IPS-18c (cell line): ENCODE results near the gene TRIM24.
"Not testable (repeated sequence)": the region's sequence is repeated elsewhere in the genome, so short reads cannot be mapped to it uniquely, and the experiment has no call there.

Source experiments
- H3K4me3 ChIP-seq: 2 replicates; pipeline ENCODE4 v1.7.0; 2013; ENCODE audit warnings: low read depth, mild to moderate bottlenecking, low read length, moderate library complexity; ENCODE audit not compliant: insufficient read depth
- H3K9me3 ChIP-seq: one replicate; pipeline ENCODE4 v1.6.1; 2013; ENCODE audit warnings: mild to moderate bottlenecking, low read length, moderate library complexity; ENCODE audit not compliant: control insufficient read depth, insufficient read depth

TRIM24 gene

DNA sequence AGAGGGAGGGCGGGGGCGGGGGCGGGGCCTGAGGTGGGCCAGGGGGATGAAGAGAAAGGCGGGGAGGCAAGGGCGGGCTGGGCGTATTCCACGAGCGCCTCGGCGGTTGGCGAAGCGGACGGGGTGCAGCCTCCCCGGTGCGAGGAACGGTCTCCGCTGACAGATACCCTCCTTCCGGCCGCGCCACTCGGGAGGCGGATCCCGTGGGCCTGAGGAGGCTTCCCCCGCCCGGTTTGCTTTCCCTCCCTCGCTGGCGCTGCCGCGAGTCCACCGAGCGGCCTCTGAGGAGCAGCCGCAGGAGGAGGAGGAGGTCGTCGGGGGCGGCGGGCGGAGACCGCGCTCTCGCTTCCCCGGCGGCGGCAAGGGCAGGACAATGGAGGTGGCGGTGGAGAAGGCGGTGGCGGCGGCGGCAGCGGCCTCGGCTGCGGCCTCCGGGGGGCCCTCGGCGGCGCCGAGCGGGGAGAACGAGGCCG is at the start of gene TRIM24:
Gene TRIM24 (plus strand): TSS at position 84 of the 473 bp plus-strand sequence. CDS start 290 bp downstream, at position 374.
- no peaks in the 10 kb centered on the region for H3K9me3 ChIP-seq
- H3K4me3 ChIP-seq = peak within 1 kb of the TSS; percentile 85

DNA sequence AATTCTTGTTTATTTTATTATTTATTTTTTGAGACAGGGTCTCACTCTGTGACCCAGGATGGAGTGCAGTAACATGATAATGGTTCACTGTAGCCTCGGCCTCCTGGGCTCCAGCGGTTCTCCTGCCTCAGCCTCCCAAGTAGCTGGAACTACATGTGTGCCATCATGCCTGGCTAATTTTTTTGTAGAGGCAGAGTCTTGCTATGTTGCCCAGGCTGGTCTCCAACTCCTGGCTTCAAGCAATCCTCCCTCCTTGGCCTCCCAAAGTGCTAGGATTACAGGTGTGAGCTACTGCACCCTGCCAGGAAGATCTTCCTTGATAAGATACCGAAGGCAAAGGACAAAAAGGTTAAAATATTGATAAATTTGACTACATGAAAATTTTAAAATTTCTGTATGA is 48.0 kb upstream of the TRIM24 start:
- not testable (repeated sequence) for H3K9me3 ChIP-seq, H3K4me3 ChIP-seq

DNA sequence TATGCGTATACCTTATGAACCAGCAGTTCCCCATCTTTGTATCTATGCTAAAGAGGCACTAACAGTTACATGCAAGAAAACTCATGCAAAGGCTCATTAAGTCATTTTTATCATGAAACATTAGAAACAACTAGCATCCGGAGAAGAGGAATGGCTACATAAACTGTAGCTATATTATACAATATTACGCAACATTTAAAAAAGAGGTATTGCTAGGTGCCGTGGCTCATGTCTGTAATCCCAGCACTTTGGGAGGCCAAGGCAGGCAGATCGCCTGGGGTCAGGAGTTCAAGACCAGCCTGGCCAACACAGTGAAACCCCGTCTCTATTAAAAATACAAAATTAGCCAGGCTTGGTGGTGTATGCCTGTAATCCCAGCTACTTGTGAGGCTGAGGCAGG is 47.1 kb upstream of the TRIM24 start:
- H3K9me3 ChIP-seq, H3K4me3 ChIP-seq: not testable (repeated sequence)

- peaks cover 2% of the 10 kb centered on the region for H3K9me3 ChIP-seq
- H3K4me3 ChIP-seq = no peak overlapping the region
These were observed 42.9 kb upstream of the TRIM24 start for GRCh38 chr7:138417078-138417700.

DNA sequence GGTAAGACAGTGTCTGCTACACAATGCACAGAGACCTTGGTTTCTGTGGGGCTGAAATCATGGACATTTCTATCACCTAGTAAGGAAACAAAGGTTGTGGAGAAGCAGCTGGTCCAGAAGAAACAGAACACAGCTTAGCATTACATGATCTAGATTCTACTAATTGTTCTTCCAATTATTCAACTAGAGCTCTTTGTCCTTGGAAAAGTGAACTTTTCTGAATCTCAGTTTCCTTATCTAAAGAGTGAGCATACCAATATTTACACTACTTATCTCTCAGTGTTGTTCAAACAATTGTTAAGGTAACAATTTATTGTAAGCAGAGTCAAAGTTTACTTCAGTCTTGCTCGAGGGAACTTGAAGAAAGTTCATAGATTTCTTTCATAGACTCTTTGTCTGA is 42.3 kb upstream of the TRIM24 start:
- no peak overlapping the region for H3K4me3 ChIP-seq
- H3K9me3 ChIP-seq = peaks cover 2% of the 10 kb centered on the region

- not testable (repeated sequence) for H3K4me3 ChIP-seq, H3K9me3 ChIP-seq
These were observed 41.7 kb upstream of the TRIM24 start for GRCh38 chr7:138418403-138418802.

DNA sequence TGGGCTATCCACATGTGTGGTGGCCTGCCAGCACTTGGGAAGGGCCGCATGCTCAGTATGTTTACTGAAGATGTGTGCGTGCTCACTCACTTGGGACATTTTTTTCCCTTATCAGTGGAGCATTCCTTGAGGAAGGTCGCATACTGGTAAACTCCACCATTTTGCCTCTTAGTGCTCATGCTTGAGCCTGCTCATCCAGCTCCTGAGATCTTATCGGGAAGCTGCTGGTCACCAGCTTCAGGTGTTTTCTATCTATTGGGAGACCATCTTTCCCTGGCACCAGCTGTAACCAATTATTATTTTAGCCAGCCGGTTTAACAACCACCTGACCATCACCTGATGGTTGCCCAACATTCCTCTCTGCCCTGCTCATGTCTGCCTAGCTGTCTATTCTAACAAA is 35.0 kb upstream of the TRIM24 start:
- Histone ChIP-seq H3K9me3 (peaks cover 21% of the 10 kb centered on the region), H3K4me3 (no peak overlapping the region)

DNA sequence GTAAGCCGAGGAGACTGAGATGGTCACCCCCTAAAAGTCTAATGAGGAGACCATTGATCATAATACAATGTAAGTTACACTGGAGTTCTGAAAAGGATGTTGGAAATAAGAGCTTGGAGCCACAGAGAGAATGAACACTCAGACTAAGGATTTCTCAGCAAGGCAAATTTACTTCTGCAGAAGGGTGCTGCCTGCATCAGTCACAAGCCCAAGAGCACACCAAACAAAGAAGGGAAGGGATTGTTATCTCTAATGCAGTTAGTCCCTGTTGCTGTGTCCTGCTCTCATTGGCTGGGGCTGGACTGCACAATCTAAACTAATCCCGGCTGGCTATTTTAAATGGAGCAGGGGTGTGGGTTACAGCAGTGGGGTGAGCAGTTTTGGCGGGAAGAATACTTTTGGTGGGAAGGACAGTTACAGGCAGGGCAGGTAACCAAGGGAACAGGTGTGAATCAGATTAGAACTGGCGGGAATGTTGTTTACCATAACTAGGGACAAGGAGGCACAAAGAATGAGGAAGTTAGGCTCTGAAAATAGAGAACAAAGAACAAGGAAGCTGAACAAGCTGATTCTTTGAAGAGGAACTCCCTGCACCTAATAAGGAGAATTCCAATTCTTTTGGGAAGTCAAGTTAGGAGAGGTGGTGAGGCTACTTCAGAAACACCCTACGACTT is 30.3 kb upstream of the TRIM24 start:
- Histone ChIP-seq H3K4me3 (no peak overlapping the region), H3K9me3 (peaks cover 25% of the 10 kb centered on the region)

DNA sequence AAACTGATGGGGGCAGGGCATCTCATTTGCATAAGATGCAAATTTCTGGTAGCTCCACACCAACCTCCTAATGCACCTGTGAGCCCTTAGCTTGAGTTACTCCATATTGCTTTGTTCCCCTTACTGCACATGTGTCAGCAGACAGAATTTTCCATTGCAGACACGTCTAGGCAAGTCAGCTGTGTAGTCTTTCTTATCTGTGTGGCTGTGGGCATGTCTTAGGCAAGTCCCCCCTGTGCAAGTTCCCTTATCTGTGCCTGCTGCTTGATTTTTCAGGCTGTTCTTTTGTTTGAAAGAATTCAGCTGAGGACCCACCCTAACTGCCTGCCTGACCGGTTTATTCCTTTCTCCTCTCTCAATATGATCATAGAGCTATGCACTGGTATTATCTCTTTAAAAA is 28.5 kb upstream of the TRIM24 start:
- Histone ChIP-seq H3K9me3 (peaks cover 21% of the 10 kb centered on the region), H3K4me3 (peak overlapping the region; percentile 24; the same call in 1 of the 2 replicates)

DNA sequence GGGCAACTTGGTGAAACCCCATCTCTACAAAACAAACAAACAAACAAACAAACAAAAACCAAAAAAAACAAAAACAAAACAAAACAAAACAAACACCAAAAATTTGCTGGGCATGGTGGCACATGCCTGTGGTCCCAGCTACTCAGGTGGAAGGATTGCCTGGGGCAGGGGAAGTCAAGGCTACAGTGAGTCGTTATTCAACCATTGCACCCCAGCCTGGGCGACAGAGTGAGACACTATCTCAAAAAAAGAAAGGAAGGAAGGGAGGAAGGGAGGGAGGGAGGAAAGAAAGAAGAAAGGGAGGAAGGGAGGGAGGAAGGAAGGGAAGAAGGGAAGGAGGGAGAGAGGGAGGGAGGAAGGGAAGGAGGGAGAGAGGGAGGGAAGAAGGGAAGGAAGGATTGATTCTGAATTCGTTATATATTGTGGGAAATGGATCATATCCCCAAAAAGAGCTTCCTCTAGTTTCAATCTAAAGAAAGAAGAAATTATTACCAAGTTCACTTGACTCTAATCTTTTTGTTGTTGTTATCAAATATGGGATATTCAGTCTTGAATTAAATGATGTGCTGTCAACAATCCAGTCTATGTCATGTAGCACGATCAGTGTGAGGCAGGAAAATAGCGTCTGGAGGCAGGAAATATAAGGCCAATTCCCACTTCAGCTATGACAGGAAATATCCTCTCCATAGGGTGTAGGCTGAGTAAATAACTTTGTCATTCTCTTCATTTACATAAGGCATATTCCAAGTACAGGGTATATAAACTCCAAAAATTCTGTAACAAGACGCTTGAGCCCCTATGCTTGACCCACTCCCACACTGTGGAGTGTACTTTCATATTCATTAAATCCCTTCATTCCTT is 26.2 kb upstream of the TRIM24 start:
- Histone ChIP-seq H3K9me3 (peaks cover 21% of the 10 kb centered on the region), H3K4me3 (no peak overlapping the region)

DNA sequence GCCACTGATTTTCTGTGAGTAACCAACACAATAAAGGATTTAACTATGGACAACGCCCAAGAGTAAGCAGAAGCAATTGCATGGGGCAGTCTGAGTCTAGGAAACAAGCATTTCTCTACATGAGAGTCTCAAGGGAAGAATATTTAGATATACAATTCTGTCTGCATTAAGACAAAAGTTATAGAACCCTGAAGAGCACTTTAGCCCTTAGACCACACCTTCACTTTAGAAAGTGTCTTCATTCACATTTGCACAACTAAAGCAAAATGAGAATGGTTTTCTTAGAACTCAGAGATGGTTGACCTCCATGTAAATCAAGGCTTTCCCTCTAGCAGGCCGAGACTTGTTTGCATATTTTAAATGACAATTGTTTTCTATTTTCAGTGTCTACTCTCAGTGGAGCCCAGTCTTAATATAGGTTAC is 25.5 kb upstream of the TRIM24 start:
- peaks cover 13% of the 10 kb centered on the region for H3K9me3 ChIP-seq

DNA sequence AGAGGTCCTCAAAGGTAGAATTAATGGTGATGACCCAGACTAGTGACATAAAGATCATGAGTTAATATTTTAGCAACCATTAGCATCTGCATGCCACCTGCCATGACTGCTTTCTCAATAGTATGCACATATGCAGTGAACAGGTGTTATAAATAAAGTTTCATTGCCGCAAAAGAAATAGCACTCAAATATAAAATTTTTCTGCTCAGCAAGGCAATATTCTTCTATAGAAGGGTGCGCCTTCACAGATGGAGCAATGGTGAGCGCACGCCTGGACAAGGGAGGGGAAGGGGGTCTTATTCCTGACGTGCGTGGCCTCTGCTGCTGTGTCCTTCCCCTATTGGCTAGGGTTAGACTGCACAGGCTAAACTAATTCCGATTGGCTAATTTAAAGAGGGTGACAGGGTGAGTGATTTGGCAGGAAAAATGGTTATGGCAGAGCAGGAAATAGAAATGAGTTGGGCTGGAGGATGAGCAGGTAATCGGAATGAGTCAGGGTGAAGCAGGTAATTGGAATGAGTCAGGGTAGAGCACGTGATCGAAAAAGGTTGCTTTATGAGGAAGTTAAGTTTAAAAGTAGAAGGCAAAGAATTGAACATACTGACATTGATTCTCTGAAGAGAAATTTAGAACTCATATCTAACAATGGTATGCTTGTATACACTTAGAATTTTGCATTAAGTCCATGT is 24.7 kb upstream of the TRIM24 start:
- H3K4me3 ChIP-seq = no peak overlapping the region
- H3K9me3 ChIP-seq = peaks cover 6% of the 10 kb centered on the region

More for the DNA sequence above, 25.5 kb upstream of the TRIM24 start:
- no peak overlapping the region for H3K4me3 ChIP-seq

DNA sequence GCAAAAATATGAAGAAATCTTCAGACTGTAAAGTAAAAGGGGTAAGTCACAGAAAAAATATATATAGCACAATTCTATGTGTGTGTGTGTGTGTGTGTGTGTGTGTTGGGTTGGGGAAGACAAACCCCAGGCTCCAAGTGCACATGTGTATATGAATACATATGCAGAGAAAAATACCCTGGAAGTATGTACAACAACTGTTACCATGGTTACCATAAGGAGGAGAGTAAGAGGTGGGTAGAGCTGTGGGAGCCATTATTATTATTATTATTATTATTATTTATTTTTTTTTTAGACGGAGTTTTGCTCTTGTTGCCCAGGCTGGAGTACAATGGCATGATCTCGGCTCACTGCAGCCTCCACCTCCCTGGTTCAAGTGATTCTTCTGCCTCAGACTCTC is 23.7 kb upstream of the TRIM24 start:
- H3K4me3 ChIP-seq = no peak overlapping the region
- peaks cover 3% of the 10 kb centered on the region for H3K9me3 ChIP-seq

GRCh38 chr7:138440460-138440859 is 19.6 kb upstream of the TRIM24 start:
- no peak overlapping the region for H3K4me3 ChIP-seq
- H3K9me3 ChIP-seq = no peaks in the 10 kb centered on the region

GRCh38 chr7:138442822-138443221 is 17.2 kb upstream of the TRIM24 start:
- H3K9me3 ChIP-seq = no peaks in the 10 kb centered on the region
- no peak overlapping the region for H3K4me3 ChIP-seq

GRCh38 chr7:138449580-138449979 is 10.5 kb upstream of the TRIM24 start:
- H3K9me3 ChIP-seq = no peaks in the 10 kb centered on the region

GRCh38 chr7:138455609-138456008 is 4.5 kb upstream of the TRIM24 start:
- Histone ChIP-seq H3K9me3 (no peaks in the 10 kb centered on the region), H3K4me3 (no peak overlapping the region)

More at GRCh38 chr7:138449580-138449979, 10.5 kb upstream of the TRIM24 start:
- no peak overlapping the region for H3K4me3 ChIP-seq
